Keratinocyte (primary cell): Measurements from ENCODE around the gene DNAI7. TPM values are rescaled to one million over a fixed set of nuclear protein-coding genes. Genes with fewer than 3 reads are reported as not detected.
A peak's percentile ranks its signal among the peaks of the same experiment; 100 is the strongest.

Source experiments
- DNase-seq: peaks from one replicate; pipeline ENCODE4 v3.0.0-alpha.2; 2011; ENCODE audit warnings: low read depth, missing footprints, low spot score
- FAIRE-seq: peaks from 2 replicates; lab custom pipeline; 2011; peaks lifted over from hg19 to GRCh38; lab: Jason Lieb, UNC
- H2AFZ ChIP-seq: 2 replicates; pipeline ENCODE4 v1.6.0; 2012; ENCODE audit warnings: low read length, control low read depth, inconsistent platforms; ENCODE audit not compliant: control insufficient read depth
- H3K27ac ChIP-seq: 2 replicates; pipeline ENCODE4 v1.5.1; 2011; ENCODE audit warnings: low read length; ENCODE audit not compliant: control insufficient read depth, insufficient read depth
- H3K27me3 ChIP-seq: 3 replicates; pipeline ENCODE4 v1.6.0; 2011; ENCODE audit warnings: low read length; ENCODE audit not compliant: control insufficient read depth, insufficient read depth; ENCODE audit errors: extremely low read depth
- H3K36me3 ChIP-seq, 2 experiments: 2 replicates in 1 of 2; 3 replicates in 1 of 2; pipeline ENCODE4 v1.5.1; 2011; ENCODE audit warnings: low read length in 2 of 2, mild to moderate bottlenecking in 1 of 2; ENCODE audit not compliant: control insufficient read depth in 2 of 2, insufficient read depth in 2 of 2; ENCODE audit errors: extremely low read depth in 1 of 2
- H3K4me1 ChIP-seq: 3 replicates; pipeline ENCODE4 v1.5.1; 2011; ENCODE audit warnings: low read length; ENCODE audit not compliant: control insufficient read depth, insufficient read depth; ENCODE audit errors: extremely low read depth
- H3K4me2 ChIP-seq: 3 replicates; pipeline ENCODE4 v1.6.0; 2011; ENCODE audit warnings: low read depth, low read length; ENCODE audit not compliant: control insufficient read depth, insufficient read depth; ENCODE audit errors: extremely low read depth
- H3K4me3 ChIP-seq, 3 experiments: fragments of 200-600 bp in 1 of 3; sonication (generic) in 1 of 3; 2 replicates in 2 of 3; 3 replicates in 1 of 3; pipeline ENCODE4 v1.5.1; 2011 to 2016; ENCODE audit warnings: low read length in 3 of 3, mild to moderate bottlenecking in 3 of 3, control low read depth in 2 of 3, inconsistent platforms in 1 of 3, low read depth in 1 of 3, mixed read lengths in 1 of 3, mixed run types in 1 of 3, moderate library complexity in 1 of 3; ENCODE audit not compliant: control insufficient read depth in 2 of 3, insufficient read depth in 2 of 3; ENCODE audit errors: extremely low read depth in 1 of 3
- H3K79me2 ChIP-seq: 2 replicates; pipeline ENCODE4 v1.6.0; 2012; ENCODE audit warnings: low read length; ENCODE audit not compliant: control insufficient read depth, insufficient read depth
- H3K9ac ChIP-seq: 3 replicates; pipeline ENCODE4 v1.6.0; 2011; ENCODE audit warnings: low read length; ENCODE audit not compliant: control insufficient read depth, insufficient read depth; ENCODE audit errors: extremely low read depth
- H3K9me1 ChIP-seq: 3 replicates; pipeline ENCODE4 v1.6.0; 2011; ENCODE audit warnings: low read length; ENCODE audit not compliant: control insufficient read depth, insufficient read depth; ENCODE audit errors: extremely low read depth
- H3K9me3 ChIP-seq: 2 replicates; pipeline ENCODE4 v1.5.1; 2012; ENCODE audit warnings: low read depth, low read length; ENCODE audit not compliant: control insufficient read depth
- H4K20me1 ChIP-seq: 3 replicates; pipeline ENCODE4 v1.6.0; 2011; ENCODE audit warnings: low read length; ENCODE audit not compliant: control insufficient read depth, insufficient read depth; ENCODE audit errors: extremely low read depth
- CTCF ChIP-seq, 3 experiments: IDR thresholded peaks in 1 of 3; conservative IDR thresholded peaks in 1 of 3; optimal IDR thresholded peaks in 1 of 3; 2 replicates in 2 of 3; 3 replicates in 1 of 3; pipeline versions ENCODE3 to v1.5.1; 2011; ENCODE audit warnings: low read length in 3 of 3, mild to moderate bottlenecking in 3 of 3, moderate library complexity in 2 of 3, control low read depth in 1 of 3, inconsistent platforms in 1 of 3; ENCODE audit not compliant: insufficient read depth in 2 of 3; ENCODE audit errors: extremely low read depth in 1 of 3
- EZH2 ChIP-seq: IDR thresholded peaks from one replicate; pipeline ENCODE4 v1.6.1; 2012; ENCODE audit warnings: inconsistent platforms, mild to moderate bottlenecking, low read length, moderate library complexity
- dilution Hi-C: fragments of 300-500 bp; cut with MboI; formaldehyde crosslinking; loops from one replicate; pipeline ENCODE4 v1.7.0; 2020; ENCODE audit warnings: low sequenced_read_pairs; ENCODE audit not compliant: extremely low pct_ligation_motif_present
- polyA plus RNA-seq, 5 experiments: library from polyadenylated mRNA; depleted of rRNA in 3 of 5; stranded (reverse) in 3 of 5; stranded (forward) in 1 of 5; unstranded in 1 of 5; fragments of >200 nt; gene quantifications; 1 replicate in 1 of 5; 2 replicates in 3 of 5; 3 replicates in 1 of 5; pipeline versions ENCODE4 v1.2.1 to v1.2.3, GENCODE V29; 2011 to 2012; ENCODE audit warnings: missing spikeins in 2 of 5, low read depth in 1 of 5, low replicate concordance in 1 of 5

The DNAI7 gene
- polyA plus RNA-seq, 1 donor (not counting 4 experiments of a cell fraction or from before 2014, with no cell fraction given), result 0.10 TPM

- FAIRE-seq (no peak), DNase-seq (no peak)
- dilution Hi-C loops, result no loop called here
- Histone ChIP-seq H3K9ac (no peak overlapping the region), H2AFZ (no peak overlapping the region), H3K9me1 (no peaks in the 10 kb centered on the region), H3K79me2 (no peaks in the 10 kb centered on the region), H3K36me3 (no peaks in the 10 kb centered on the region), H3K4me1 (peaks cover 14% of the 10 kb centered on the region), H3K9me3 (no peaks in the 10 kb centered on the region), H3K27me3 (no peaks in the 10 kb centered on the region), H4K20me1 (no peaks in the 10 kb centered on the region), H3K4me3 (no peak overlapping the region), H3K4me2 (no peak overlapping the region), H3K27ac (no peak overlapping the region)
- TF ChIP-seq CTCF (optimal IDR thresholded peaks at IDR 0.05 in 1 of 3, IDR thresholded peaks at IDR 0.05 in 1 of 3, conservative IDR thresholded peaks at IDR 0.05 in 1 of 3; ENCODE audit: extremely low read depth in 1 of 3, insufficient read depth in 2 of 3, low read length in 3 of 3) (no peak), EZH2 (no peak)
Measured at GRCh38 chr12:25189656-25190055, 5.3 kb downstream of the DNAI7 start.

GRCh38 chr12:25187781-25188180 lies 7.2 kb downstream of the DNAI7 start:
- Histone ChIP-seq H3K36me3 (no peaks in the 10 kb centered on the region), H3K4me3 (no peak overlapping the region), H3K9me1 (no peaks in the 10 kb centered on the region), H2AFZ (no peak overlapping the region), H3K9me3 (no peaks in the 10 kb centered on the region), H3K4me2 (peak overlapping the region; percentile 4), H3K4me1 (peaks cover 14% of the 10 kb centered on the region), H3K79me2 (no peaks in the 10 kb centered on the region), H3K27ac (no peak overlapping the region), H3K9ac (no peak overlapping the region), H4K20me1 (no peaks in the 10 kb centered on the region), H3K27me3 (no peaks in the 10 kb centered on the region)
- FAIRE-seq, result peak; percentile 65
- dilution Hi-C loops, result no loop called here
- DNase-seq, result no peak
- TF ChIP-seq CTCF (optimal IDR thresholded peaks at IDR 0.05 in 1 of 3, IDR thresholded peaks at IDR 0.05 in 1 of 3, conservative IDR thresholded peaks at IDR 0.05 in 1 of 3; ENCODE audit: extremely low read depth in 1 of 3, insufficient read depth in 2 of 3, low read length in 3 of 3), result no peak
